Measurements from ENCODE around the gene OR10G8. TPM values are rescaled to one million over a fixed set of nuclear protein-coding genes. Genes with fewer than 3 reads are reported as not detected.

OR10G8 gene
- not detected in 5 replicates for total RNA-seq (2022; extraction: Qiagen RNA extraction; ENCODE audit: low read depth)

GRCh38 chr11:124026498-124026897 lies at the start of gene OR10G8:
OR10G8 (plus strand) TSS chr11:124026798; CDS start chr11:124029623, 2,825 bp downstream.

GRCh38 chr11:123977731-123978347 lies 48.8 kb upstream of the OR10G8 start, which contains the start of gene OR10S1:
OR10S1 (minus strand) TSS chr11:123977781; CDS start chr11:123977664, 117 bp downstream.

GRCh38 chr11:123995119-123995518 lies 31.5 kb upstream of the OR10G8 start, which contains the start of gene OR10G6:
OR10G6 (minus strand) TSS chr11:123995161; CDS start chr11:123995161, 0 bp downstream.

GRCh38 chr11:124012697-124013096 lies 13.9 kb upstream of the OR10G8 start, which contains the start of gene OR10G4:
OR10G4 (plus strand) TSS chr11:124012997; CDS start chr11:124015575, 2,578 bp downstream.

GRCh38 chr11:124041254-124041653 lies 14.7 kb downstream of the OR10G8 start, which contains the start of gene OR10G7:
OR10G7 (minus strand) TSS chr11:124041325; CDS start chr11:124039001, 2,324 bp downstream.

Other genes starting within 250 kb of the OR10G8 start
- gene OR6M1, start 220.4 kb upstream of the OR10G8 start, total RNA-seq (2022; extraction: Qiagen RNA extraction; ENCODE audit: low read depth): not detected in 5 replicates
- gene TMEM225, start 141.1 kb upstream of the OR10G8 start, total RNA-seq (2022; extraction: Qiagen RNA extraction; ENCODE audit: low read depth): not detected in 5 replicates
- not detected in 5 replicates for gene OR8D4, start 124.6 kb upstream of the OR10G8 start, total RNA-seq (2022; extraction: Qiagen RNA extraction; ENCODE audit: low read depth)
- not detected in 5 replicates for gene OR4D5, start 87.2 kb upstream of the OR10G8 start, total RNA-seq (2022; extraction: Qiagen RNA extraction; ENCODE audit: low read depth)
- not detected in 5 replicates for gene OR6T1, start 83.0 kb upstream of the OR10G8 start, total RNA-seq (2022; extraction: Qiagen RNA extraction; ENCODE audit: low read depth)
- gene OR10S1, start 49.0 kb upstream of the OR10G8 start, total RNA-seq (2022; extraction: Qiagen RNA extraction; ENCODE audit: low read depth): not detected in 5 replicates
- gene OR10G6, start 31.6 kb upstream of the OR10G8 start, total RNA-seq (2022; extraction: Qiagen RNA extraction; ENCODE audit: low read depth): not detected in 5 replicates
- gene OR10G4, start 13.8 kb upstream of the OR10G8 start, total RNA-seq (2022; extraction: Qiagen RNA extraction; ENCODE audit: low read depth): not detected in 5 replicates
- not detected in 5 replicates for gene OR10G9, start 3.8 kb upstream of the OR10G8 start, total RNA-seq (2022; extraction: Qiagen RNA extraction; ENCODE audit: low read depth)
- not detected in 5 replicates for gene OR10G7, start 14.5 kb downstream of the OR10G8 start, total RNA-seq (2022; extraction: Qiagen RNA extraction; ENCODE audit: low read depth)
- gene VWA5A, start 88.7 kb downstream of the OR10G8 start, total RNA-seq (2022; extraction: Qiagen RNA extraction; ENCODE audit: low read depth): 0.22 to 0.37 TPM (median 0.30 TPM) in 5 replicates
- gene OR10D3, start 156.5 kb downstream of the OR10G8 start, total RNA-seq (2022; extraction: Qiagen RNA extraction; ENCODE audit: low read depth): not detected in 5 replicates
- gene OR8G1, start 214.3 kb downstream of the OR10G8 start, total RNA-seq (2022; extraction: Qiagen RNA extraction; ENCODE audit: low read depth): not detected in 5 replicates
- gene OR8G5, start 229.6 kb downstream of the OR10G8 start, total RNA-seq (2022; extraction: Qiagen RNA extraction; ENCODE audit: low read depth): not detected in 5 replicates

All from A549 treated with CpdA at 1 μM for 4 hours (cell line).